CD14-positive monocyte (primary cell): ENCODE measurements around the gene STK39. TPM values are rescaled to one million over a fixed set of nuclear protein-coding genes. Genes with fewer than 3 reads are reported as not detected.
A peak's percentile ranks its signal among the peaks of the same experiment; 100 is the strongest.

ENCODE experiments used
- DNase-seq, 3 donors: peaks; one replicate each; pipeline ENCODE4 v3.0.0-alpha.2; 2011 to 2022
- H2AFZ ChIP-seq: 2 replicates; pipeline ENCODE4 v1.6.0; 2012; ENCODE audit warnings: mild to moderate bottlenecking, low read depth, low read length, inconsistent platforms; ENCODE audit not compliant: insufficient read depth, poor library complexity, severe bottlenecking
- H3K27ac ChIP-seq, 2 donors: 1 replicate in 1 of 2; 2 replicates in 1 of 2; pipeline ENCODE4 v1.5.1; 2012 to 2013; ENCODE audit warnings: low read length in 2 of 2, control low read depth in 1 of 2, inconsistent platforms in 1 of 2, low read depth in 1 of 2, mild to moderate bottlenecking in 1 of 2
- H3K27me3 ChIP-seq, 2 donors: one replicate each; pipeline versions ENCODE4 v1.6.0 to v1.6.1; 2011 to 2013; ENCODE audit warnings: low read length in 2 of 2; ENCODE audit not compliant: control insufficient read depth in 2 of 2, insufficient read depth in 2 of 2
- H3K36me3 ChIP-seq, 2 donors: replicated peaks in 1 of 2; 1 replicate in 1 of 2; 2 replicates in 1 of 2; pipeline versions ENCODE4 v1.5.1 to v1.6.1; 2012 to 2013; ENCODE audit warnings: low read length in 2 of 2, control low read depth in 1 of 2, inconsistent platforms in 1 of 2, mild to moderate bottlenecking in 1 of 2; ENCODE audit not compliant: insufficient read depth in 2 of 2, control insufficient read depth in 1 of 2
- H3K4me1 ChIP-seq, 2 donors: 1 replicate in 1 of 2; 2 replicates in 1 of 2; pipeline versions ENCODE4 v1.5.1 to v1.6.1; 2012 to 2013; ENCODE audit warnings: low read length in 2 of 2, control low read depth in 1 of 2, inconsistent platforms in 1 of 2, mild to moderate bottlenecking in 1 of 2, moderate library complexity in 1 of 2; ENCODE audit not compliant: insufficient read depth in 2 of 2, control insufficient read depth in 1 of 2
- H3K4me2 ChIP-seq: replicated peaks from 2 replicates; pipeline ENCODE3; 2012; ENCODE audit warnings: low read length, moderate library complexity, mild to moderate bottlenecking; ENCODE audit not compliant: poor library complexity, severe bottlenecking; ENCODE audit errors: extremely low read depth
- H3K4me3 ChIP-seq, 3 experiments: fragments of 200-600 bp in 1 of 3; sonication (generic) in 1 of 3; replicated peaks in 1 of 3; 1 replicate in 2 of 3; 2 replicates in 1 of 3; pipeline ENCODE4 v1.5.1; 2011 to 2013; ENCODE audit warnings: low read length in 3 of 3, mild to moderate bottlenecking in 3 of 3, control low read depth in 2 of 3, low read depth in 2 of 3, inconsistent platforms in 1 of 3, moderate library complexity in 1 of 3
- H3K79me2 ChIP-seq: 2 replicates; pipeline ENCODE4 v1.6.0; 2012; ENCODE audit warnings: mild to moderate bottlenecking, control low read depth, inconsistent platforms, low read length, moderate library complexity; ENCODE audit not compliant: insufficient read depth
- H3K9ac ChIP-seq: 2 replicates; pipeline ENCODE4 v1.6.0; 2017; ENCODE audit warnings: low read length, mild to moderate bottlenecking; ENCODE audit not compliant: insufficient read depth, poor library complexity, severe bottlenecking
- H3K9me3 ChIP-seq, 2 donors: replicated peaks in 1 of 2; 1 replicate in 1 of 2; 2 replicates in 1 of 2; pipeline versions ENCODE4 v1.5.1 to v1.6.1; 2012 to 2013; ENCODE audit warnings: low read length in 2 of 2, control low read depth in 1 of 2; ENCODE audit not compliant: control insufficient read depth in 1 of 2, insufficient read depth in 1 of 2
- H4K20me1 ChIP-seq: 2 replicates; pipeline ENCODE4 v1.6.0; 2012; ENCODE audit warnings: mild to moderate bottlenecking, low read length, control low read depth, moderate library complexity; ENCODE audit not compliant: insufficient read depth
- H3K27ac Mint-ChIP-seq, 7 donors: one replicate each; pipeline ENCODE4 v1.8.0; 2020; ENCODE audit warnings: mild to moderate bottlenecking in 7 of 7, mixed read lengths in 7 of 7, moderate library complexity in 6 of 7, inconsistent platforms in 2 of 7
- H3K27me3 Mint-ChIP-seq, 3 donors: one replicate each; pipeline ENCODE4 v1.8.0; 2021 to 2022; ENCODE audit warnings: low read depth in 3 of 3, mild to moderate bottlenecking in 3 of 3, mixed read lengths in 3 of 3, moderate library complexity in 3 of 3, inconsistent platforms in 1 of 3
- H3K36me3 Mint-ChIP-seq, 2 donors: one replicate each; pipeline ENCODE4 v1.8.0; 2020; ENCODE audit warnings: mixed read lengths in 2 of 2, inconsistent platforms in 1 of 2, mild to moderate bottlenecking in 1 of 2
- H3K4me1 Mint-ChIP-seq: one replicate; pipeline ENCODE4 v1.8.0; 2020; ENCODE audit warnings: mild to moderate bottlenecking, mixed read lengths
- H3K4me3 Mint-ChIP-seq, 2 donors: one replicate each; pipeline ENCODE4 v1.8.0; 2020; ENCODE audit warnings: mild to moderate bottlenecking in 2 of 2, mixed read lengths in 2 of 2, moderate library complexity in 1 of 2
- H3K9me3 Mint-ChIP-seq, 7 donors: one replicate each; pipeline ENCODE4 v1.8.0; 2020 to 2022; ENCODE audit warnings: mixed read lengths in 7 of 7, mild to moderate bottlenecking in 6 of 7, moderate library complexity in 6 of 7, inconsistent platforms in 2 of 7
- WGBS: methylation state at CpG from one replicate; pipeline ENCODE4 v1.1.5; 2013; ENCODE audit warnings: missing lambda C conversion rate; ENCODE audit not compliant: insufficient coverage; 5-methylcytosine and 5-hydroxymethylcytosine counted together
- intact Hi-C, 2 donors: fragments of 100-400 bp; cut with micrococcal nuclease; formaldehyde crosslinking; loops; one replicate each; pipeline versions ENCODE4 v1.15.0 to v1.15.1; 2023
- polyA plus RNA-seq, 3 donors: library from polyadenylated mRNA; depleted of rRNA in 1 of 3; unstranded in 2 of 3; stranded (reverse) in 1 of 3; fragments of 300-500 nt in 2 of 3; fragments of >200 nt in 1 of 3; fragmentation: Illumina TruSeq in 2 of 3; gene quantifications; 1 replicate in 2 of 3; 2 replicates in 1 of 3; pipeline ENCODE4 v1.2.3, GENCODE V29; 2012 to 2021
- TF ChIP-seq, protein P1 (sequence below): fragments of 200-600 bp; IDR thresholded peaks from one replicate; pipeline ENCODE4 v1.8.0; 2022; ENCODE audit warnings: antibody characterized with exemption, mild to moderate bottlenecking

STK39 gene
- polyA plus RNA-seq, 3 donors = 1.2 to 2.7 (median 2.6) TPM

- H3K9ac ChIP-seq = no peak overlapping the region
- Mint-ChIP-seq H3K4me3 (no peak overlapping the region), H3K4me1 (no peaks in the 10 kb centered on the region), H3K27me3 (no peaks in the 10 kb centered on the region), H3K27ac (peak overlapping the region in 1 of 7 donors; percentile 45), H3K9me3 (no peaks in the 10 kb centered on the region), H3K36me3 (peaks cover 24 to 26% of the 10 kb centered on the region in 2 donors)
- no peak overlapping the region for H2AFZ ChIP-seq
- no peak overlapping the region for H3K4me2 ChIP-seq
- no peak overlapping the region for H3K27ac ChIP-seq
- WGBS = 100% methylated on average over 3 of the region's 3 CpGs
- H3K4me3 ChIP-seq = no peak overlapping the region
- H4K20me1 ChIP-seq = no peaks in the 10 kb centered on the region
- H3K27me3 ChIP-seq = no peaks in the 10 kb centered on the region
- no peaks in the 10 kb centered on the region for H3K4me1 ChIP-seq
- intact Hi-C loops = no loop called here
- TF ChIP-seq, protein P1, sequence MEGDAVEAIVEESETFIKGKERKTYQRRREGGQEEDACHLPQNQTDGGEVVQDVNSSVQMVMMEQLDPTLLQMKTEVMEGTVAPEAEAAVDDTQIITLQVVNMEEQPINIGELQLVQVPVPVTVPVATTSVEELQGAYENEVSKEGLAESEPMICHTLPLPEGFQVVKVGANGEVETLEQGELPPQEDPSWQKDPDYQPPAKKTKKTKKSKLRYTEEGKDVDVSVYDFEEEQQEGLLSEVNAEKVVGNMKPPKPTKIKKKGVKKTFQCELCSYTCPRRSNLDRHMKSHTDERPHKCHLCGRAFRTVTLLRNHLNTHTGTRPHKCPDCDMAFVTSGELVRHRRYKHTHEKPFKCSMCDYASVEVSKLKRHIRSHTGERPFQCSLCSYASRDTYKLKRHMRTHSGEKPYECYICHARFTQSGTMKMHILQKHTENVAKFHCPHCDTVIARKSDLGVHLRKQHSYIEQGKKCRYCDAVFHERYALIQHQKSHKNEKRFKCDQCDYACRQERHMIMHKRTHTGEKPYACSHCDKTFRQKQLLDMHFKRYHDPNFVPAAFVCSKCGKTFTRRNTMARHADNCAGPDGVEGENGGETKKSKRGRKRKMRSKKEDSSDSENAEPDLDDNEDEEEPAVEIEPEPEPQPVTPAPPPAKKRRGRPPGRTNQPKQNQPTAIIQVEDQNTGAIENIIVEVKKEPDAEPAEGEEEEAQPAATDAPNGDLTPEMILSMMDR = no peak
- no peaks in the 10 kb centered on the region for H3K9me3 ChIP-seq
- H3K79me2 ChIP-seq = no peaks in the 10 kb centered on the region
- peaks cover 13 to 57% of the 10 kb centered on the region in 2 donors for H3K36me3 ChIP-seq
- DNase-seq = no peak
These were observed 232.0 kb downstream of the STK39 start for GRCh38 chr2:168015274-168015953.

DNA sequence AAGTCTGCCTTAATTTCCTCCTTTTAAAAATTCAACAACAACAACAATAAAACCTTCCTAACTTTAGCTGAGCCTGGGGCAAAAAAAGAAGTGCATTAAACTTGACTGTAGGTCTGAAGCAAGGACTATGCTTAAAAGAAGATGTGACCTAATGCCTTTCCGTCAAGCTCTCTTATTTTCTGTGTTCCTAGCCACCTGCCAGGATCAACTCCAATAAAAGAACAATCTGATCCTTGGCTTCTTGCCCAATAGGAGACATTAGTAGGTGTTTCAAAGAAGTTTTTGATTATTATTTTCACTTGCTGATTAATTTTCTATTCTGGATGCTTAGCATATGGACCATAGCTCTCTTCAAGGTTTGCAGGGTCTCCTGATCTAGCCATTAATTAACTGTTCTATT is 237.5 kb downstream of the STK39 start:
- Mint-ChIP-seq H3K27me3 (no peaks in the 10 kb centered on the region), H3K4me3 (no peak overlapping the region), H3K9me3 (peaks cover 0 to 2% (median 0%) of the 10 kb centered on the region in 7 donors), H3K4me1 (no peaks in the 10 kb centered on the region), H3K36me3 (peaks cover 52 to 55% of the 10 kb centered on the region in 2 donors), H3K27ac (no peak overlapping the region)
- H3K79me2 ChIP-seq = no peaks in the 10 kb centered on the region
- no peak for DNase-seq
- WGBS = no CpG with 5 or more reads among the region's 1 CpG
- TF ChIP-seq, protein P1 = no peak
- no peak overlapping the region for H3K9ac ChIP-seq
- H2AFZ ChIP-seq = no peak overlapping the region
- H3K27me3 ChIP-seq = no peaks in the 10 kb centered on the region
- no peak overlapping the region for H3K4me2 ChIP-seq
- intact Hi-C loops = no loop called here
- no peaks in the 10 kb centered on the region for H3K4me1 ChIP-seq
- H3K27ac ChIP-seq = no peak overlapping the region
- H3K9me3 ChIP-seq = no peaks in the 10 kb centered on the region
- peaks cover 9 to 83% of the 10 kb centered on the region in 2 donors for H3K36me3 ChIP-seq
- H4K20me1 ChIP-seq = no peaks in the 10 kb centered on the region
- no peak overlapping the region for H3K4me3 ChIP-seq
